ENCODE results near the gene TTC28. TPM values are rescaled to one million over a fixed set of nuclear protein-coding genes. Genes with fewer than 3 reads are reported as not detected.

TTC28 gene
- total RNA-seq, 2 donors from 2014 or later = 0.40 to 1.9 TPM

DNA sequence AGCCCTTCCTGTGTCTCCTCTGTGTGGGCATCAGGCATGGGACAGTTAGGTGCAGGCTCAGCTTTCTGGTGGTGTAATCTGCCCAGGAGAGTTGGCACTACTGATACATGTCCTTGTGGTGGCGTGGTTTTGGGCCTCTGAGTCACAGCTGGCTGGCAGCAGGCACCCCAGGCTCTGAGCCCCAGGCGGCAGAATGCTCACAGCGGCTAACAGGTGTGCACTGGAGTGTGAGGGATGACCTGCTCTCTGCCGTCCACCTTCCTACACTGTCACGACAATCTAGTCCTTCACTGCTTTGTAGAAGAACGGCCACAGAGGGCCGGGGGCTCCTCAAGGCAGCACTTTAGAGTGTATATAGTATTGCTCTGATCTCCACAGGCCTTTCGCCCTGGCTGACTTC, 660.3 kb downstream of the TTC28 start:
- no peak overlapping the region for H3K4me3 Mint-ChIP-seq
- H3K27me3 Mint-ChIP-seq = peaks cover 19% of the 10 kb centered on the region
- H3K27ac Mint-ChIP-seq = no peak overlapping the region
- H3K9me3 ChIP-seq (ENCODE audit: control insufficient read depth, low read length, poor library complexity, severe bottlenecking) = no peaks in the 10 kb centered on the region
- ATAC-seq (no peak), DNase-seq (no peak)
- no peaks in the 10 kb centered on the region for H3K4me1 Mint-ChIP-seq
- no peaks in the 10 kb centered on the region for H3K36me3 Mint-ChIP-seq (ENCODE audit: low read depth)

DNA sequence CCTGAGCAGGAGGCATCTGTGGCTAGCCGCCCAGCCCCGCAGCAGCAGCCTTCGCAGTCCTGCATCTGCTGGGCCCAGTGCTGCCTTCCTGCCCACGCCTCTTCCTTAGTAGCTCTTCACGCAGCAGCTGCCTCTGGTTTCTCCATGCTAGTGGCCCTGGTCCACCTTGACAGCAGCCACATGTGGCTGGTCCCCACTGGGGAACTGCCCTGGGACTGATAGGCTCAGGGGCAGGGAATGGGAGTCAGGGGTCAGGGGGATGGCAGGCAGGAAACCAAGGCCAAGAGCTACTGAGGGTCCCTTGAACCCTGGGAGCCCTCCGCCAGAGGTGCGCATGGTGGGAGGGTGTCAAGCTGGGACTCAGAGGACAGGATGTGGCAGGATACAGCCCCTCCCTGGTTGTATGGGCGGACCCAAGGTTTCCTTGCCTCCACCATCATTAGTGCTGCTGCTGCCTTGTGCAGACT, 661.1 kb downstream of the TTC28 start:
- H3K9me3 ChIP-seq (ENCODE audit: control insufficient read depth, low read length, poor library complexity, severe bottlenecking) = no peaks in the 10 kb centered on the region
- H3K27ac Mint-ChIP-seq = no peak overlapping the region
- H3K4me3 Mint-ChIP-seq = no peak overlapping the region
- DNase-seq = peak in 1 of 3 donors; percentile 3
- H3K36me3 Mint-ChIP-seq (ENCODE audit: low read depth) = no peaks in the 10 kb centered on the region
- peaks cover 26% of the 10 kb centered on the region for H3K27me3 Mint-ChIP-seq
- ATAC-seq = no peak
- H3K4me1 Mint-ChIP-seq = no peaks in the 10 kb centered on the region

DNA sequence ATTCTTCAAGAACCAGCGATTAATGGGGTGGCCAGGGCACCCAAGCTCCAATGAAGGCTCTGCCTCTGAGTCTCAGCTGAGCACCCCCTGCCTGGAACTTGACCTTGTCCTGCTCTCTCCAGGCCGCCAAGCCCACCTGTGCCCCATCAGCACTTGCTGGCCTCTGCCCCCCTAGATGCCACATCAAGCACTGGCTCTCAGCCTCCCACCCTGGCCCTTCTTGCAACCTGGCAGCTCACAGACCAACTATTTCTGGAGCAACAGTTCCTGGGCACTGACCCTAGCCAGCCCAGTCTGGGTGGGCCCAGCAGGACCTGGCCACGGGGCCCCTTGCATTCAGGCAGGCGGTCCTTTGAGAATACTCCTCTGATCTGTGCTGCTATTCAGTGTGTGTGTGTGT, 661.8 kb downstream of the TTC28 start:
- no peaks in the 10 kb centered on the region for H3K9me3 ChIP-seq (ENCODE audit: control insufficient read depth, low read length, poor library complexity, severe bottlenecking)
- Mint-ChIP-seq H3K4me1 (no peaks in the 10 kb centered on the region), H3K27ac (no peak overlapping the region), H3K4me3 (no peak overlapping the region), H3K27me3 (peaks cover 26% of the 10 kb centered on the region), H3K36me3 (ENCODE audit: low read depth) (no peaks in the 10 kb centered on the region)
- no peak for ATAC-seq
- DNase-seq = peak in 1 of 3 donors; percentile 6

DNA sequence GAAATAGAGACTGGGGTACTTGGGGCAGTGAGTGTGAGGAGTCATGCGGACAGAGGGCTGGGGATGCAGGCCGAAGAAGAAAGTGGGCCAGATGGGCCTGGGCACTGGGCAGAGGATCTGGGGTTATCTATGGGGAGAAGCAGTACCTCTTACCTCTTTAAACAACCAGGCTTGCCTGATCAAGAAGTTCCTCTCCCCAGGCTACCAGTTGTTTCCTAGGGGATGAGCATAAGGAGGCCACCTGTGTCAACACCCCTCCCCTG, 662.2 kb downstream of the TTC28 start:
- DNase-seq = no peak

DNA sequence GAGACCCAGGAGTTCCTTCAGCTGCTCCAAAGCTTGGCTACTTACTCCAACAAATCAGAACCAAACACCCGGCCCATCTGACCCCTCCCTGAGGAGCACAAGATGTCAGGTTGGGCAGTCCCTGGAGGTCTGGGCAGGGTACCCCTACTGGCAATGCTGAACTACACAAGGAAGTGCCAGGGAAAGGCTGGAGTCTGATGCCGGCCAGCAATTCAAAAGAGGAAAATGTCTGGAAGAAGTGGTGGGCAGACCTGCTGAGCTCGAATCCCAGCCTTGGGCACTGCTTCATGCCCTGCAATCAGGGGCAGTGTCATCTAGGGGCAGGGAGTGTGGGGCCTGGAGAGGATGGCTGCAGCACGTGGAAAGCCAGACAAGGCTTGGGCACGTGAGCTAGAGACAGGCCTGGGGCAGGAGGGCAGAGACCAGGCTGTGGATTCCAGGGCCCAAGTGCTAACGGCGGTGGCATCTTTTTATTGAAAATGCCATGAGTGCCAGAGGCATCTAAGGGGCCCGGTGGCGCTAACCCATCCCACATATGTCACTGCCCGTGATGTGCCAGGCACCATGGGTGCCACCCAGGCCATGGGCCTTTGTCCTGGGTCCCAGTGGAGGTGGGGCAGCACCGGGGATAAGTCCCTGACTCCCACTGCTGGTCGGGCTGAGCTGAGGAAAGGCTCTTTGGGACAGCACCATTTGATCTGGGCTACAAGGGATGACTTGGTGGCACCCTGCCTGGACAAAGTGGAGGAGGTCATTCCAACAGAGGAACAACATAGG, 662.7 kb downstream of the TTC28 start:
- ATAC-seq (no peak), DNase-seq (peak in 1 of 3 donors; percentile 4)
- Mint-ChIP-seq H3K4me3 (no peak overlapping the region), H3K27me3 (peaks cover 23% of the 10 kb centered on the region), H3K27ac (no peak overlapping the region), H3K36me3 (ENCODE audit: low read depth) (no peaks in the 10 kb centered on the region), H3K4me1 (no peaks in the 10 kb centered on the region)
- H3K9me3 ChIP-seq (ENCODE audit: control insufficient read depth, low read length, poor library complexity, severe bottlenecking) = no peaks in the 10 kb centered on the region

More for the DNA sequence above, 662.2 kb downstream of the TTC28 start:
- Mint-ChIP-seq H3K36me3 (ENCODE audit: low read depth) (no peaks in the 10 kb centered on the region), H3K4me3 (no peak overlapping the region), H3K27me3 (peaks cover 25% of the 10 kb centered on the region), H3K27ac (no peak overlapping the region), H3K4me1 (no peaks in the 10 kb centered on the region)
- H3K9me3 ChIP-seq (ENCODE audit: control insufficient read depth, low read length, poor library complexity, severe bottlenecking) = no peaks in the 10 kb centered on the region
- no peak for ATAC-seq

DNA sequence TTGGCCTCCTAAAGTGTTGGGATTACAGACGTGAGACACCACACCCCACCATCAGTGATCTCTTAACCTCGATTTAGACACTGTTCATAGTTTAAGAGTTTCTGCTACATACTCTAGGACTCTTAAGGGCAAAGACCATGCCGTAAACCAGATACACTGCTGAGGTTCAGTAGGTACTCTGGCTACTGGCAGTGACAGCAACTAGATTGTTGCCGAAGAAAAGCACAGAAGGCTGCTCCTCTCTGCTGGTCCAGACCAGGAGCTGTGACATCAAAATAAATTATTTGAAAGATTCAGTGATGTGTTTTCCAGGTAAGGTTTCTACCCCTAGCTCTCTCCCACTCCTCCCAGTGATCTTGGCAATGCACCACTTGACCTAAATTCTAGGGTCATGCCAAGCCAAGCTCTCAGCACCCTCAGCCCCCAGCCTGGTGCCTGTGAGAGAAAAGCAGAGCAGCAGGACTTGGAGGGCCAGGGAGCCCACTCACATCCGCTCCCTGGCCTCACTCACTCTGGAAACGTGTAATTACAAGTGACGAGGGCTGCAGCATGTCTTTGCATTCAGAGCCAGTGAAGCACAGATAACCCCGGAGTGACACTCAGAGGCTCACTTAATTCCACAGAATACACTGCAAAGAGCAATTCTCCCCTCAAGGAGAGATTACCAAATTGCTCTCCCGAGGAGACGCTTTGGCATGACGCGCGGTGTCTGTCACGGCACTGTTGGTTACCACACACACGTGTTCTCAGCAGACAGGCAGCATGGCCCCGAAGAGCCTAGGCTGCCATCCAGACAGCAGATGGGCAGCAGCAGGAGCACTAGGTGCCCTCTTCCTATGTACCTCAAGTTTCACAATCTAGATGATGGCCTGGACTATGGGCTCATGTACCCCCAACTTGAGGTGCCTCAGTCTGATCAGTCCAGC, 663.7 kb downstream of the TTC28 start:
- ATAC-seq (no peak), DNase-seq (no peak)
- Mint-ChIP-seq H3K4me3 (no peak overlapping the region), H3K36me3 (ENCODE audit: low read depth) (no peaks in the 10 kb centered on the region), H3K27ac (no peak overlapping the region), H3K4me1 (no peaks in the 10 kb centered on the region), H3K27me3 (peaks cover 28% of the 10 kb centered on the region)
- no peaks in the 10 kb centered on the region for H3K9me3 ChIP-seq (ENCODE audit: control insufficient read depth, low read length, poor library complexity, severe bottlenecking)

DNA sequence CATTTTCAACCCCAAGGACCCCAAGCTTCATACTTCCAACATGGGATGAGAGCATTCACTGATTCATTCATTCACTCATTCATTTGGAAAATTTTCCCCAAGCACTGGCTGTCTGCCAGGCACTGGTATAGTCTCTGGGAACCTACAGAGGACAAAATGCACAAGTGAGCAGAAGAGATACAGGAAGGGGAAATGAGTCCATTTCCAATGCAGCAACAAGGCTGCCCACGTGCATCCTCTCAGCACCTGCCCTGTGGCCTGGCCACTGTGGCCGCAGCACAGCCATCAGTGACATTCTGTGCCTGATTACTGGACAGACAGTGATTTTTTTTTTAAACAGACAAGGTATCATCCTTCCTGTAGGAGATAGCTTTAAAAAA, 664.6 kb downstream of the TTC28 start:
- no peak for DNase-seq
- H3K36me3 Mint-ChIP-seq (ENCODE audit: low read depth) = no peaks in the 10 kb centered on the region
- H3K27ac Mint-ChIP-seq = no peak overlapping the region
- H3K9me3 ChIP-seq (ENCODE audit: control insufficient read depth, low read length, poor library complexity, severe bottlenecking) = no peaks in the 10 kb centered on the region
- H3K27me3 Mint-ChIP-seq = peaks cover 28% of the 10 kb centered on the region
- no peak for ATAC-seq
- no peaks in the 10 kb centered on the region for H3K4me1 Mint-ChIP-seq
- no peak overlapping the region for H3K4me3 Mint-ChIP-seq

DNA sequence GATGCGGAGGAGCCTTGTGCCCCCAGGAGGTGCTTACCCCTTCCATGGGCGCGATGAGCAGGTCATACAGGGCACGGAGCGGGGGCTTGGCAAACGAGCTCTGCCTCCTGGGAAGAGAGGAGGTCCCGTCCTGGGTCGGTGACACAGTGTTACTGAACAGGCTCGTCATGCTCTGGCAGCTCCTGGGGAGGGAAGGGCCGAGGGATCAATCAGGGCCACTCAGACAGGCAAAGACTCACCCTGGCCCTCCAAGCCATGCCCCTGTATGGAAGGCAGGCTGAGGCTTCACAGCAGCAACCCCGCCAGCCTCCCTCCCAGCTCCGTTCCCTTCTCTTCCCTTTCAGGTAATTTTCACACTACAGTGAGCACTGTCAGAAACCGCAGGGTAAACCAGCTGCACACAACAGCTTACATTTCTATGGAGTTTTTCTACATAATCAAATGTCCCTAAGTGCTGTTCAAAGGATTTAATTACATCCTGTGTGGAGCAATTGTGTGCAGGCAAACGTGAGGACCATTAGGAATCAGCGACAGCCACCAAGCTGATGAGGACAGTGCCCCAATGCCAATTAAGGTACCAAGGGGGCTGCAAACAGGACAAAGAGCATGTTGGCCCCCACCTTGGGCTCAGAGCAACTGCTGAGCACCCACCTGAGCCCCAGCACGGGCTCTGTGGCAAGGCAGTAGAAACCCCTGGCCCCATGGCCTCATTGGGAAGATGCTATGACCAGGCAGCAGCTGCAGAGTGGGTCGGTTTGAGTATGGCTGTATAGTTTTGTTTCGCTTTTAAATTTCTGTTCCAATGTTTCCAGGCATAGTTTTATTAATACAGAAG, 665.2 kb downstream of the TTC28 start:
- Mint-ChIP-seq H3K4me1 (no peaks in the 10 kb centered on the region), H3K36me3 (ENCODE audit: low read depth) (no peaks in the 10 kb centered on the region), H3K27me3 (peaks cover 28% of the 10 kb centered on the region), H3K27ac (no peak overlapping the region), H3K4me3 (no peak overlapping the region)
- ATAC-seq (no peak), DNase-seq (no peak)
- H3K9me3 ChIP-seq (ENCODE audit: control insufficient read depth, low read length, poor library complexity, severe bottlenecking) = no peaks in the 10 kb centered on the region

DNA sequence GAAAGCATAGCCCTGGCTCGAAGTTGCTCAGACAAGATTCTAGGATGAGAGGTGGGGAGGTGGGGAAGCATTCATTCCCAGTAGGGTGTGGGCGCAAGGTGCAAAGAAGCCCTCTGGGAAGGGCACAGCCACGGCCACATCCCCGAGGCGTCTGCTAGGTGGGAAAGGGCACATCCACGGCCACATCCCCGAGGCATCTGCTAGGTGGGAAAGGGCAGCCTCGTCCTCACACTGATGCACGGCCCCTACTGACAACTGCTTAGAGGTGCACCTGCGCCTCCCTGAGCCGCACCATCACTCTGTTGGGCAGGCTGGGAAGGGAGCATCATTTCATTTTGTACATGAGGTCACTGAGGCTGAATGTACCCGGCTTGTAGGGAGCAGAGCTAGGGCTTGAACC, 666.0 kb downstream of the TTC28 start:
- Mint-ChIP-seq H3K4me3 (no peak overlapping the region), H3K27ac (no peak overlapping the region), H3K36me3 (ENCODE audit: low read depth) (no peaks in the 10 kb centered on the region), H3K4me1 (peaks cover 2% of the 10 kb centered on the region), H3K27me3 (peaks cover 28% of the 10 kb centered on the region)
- DNase-seq = no peak
- no peak for ATAC-seq
- H3K9me3 ChIP-seq (ENCODE audit: control insufficient read depth, low read length, poor library complexity, severe bottlenecking) = no peaks in the 10 kb centered on the region

DNA sequence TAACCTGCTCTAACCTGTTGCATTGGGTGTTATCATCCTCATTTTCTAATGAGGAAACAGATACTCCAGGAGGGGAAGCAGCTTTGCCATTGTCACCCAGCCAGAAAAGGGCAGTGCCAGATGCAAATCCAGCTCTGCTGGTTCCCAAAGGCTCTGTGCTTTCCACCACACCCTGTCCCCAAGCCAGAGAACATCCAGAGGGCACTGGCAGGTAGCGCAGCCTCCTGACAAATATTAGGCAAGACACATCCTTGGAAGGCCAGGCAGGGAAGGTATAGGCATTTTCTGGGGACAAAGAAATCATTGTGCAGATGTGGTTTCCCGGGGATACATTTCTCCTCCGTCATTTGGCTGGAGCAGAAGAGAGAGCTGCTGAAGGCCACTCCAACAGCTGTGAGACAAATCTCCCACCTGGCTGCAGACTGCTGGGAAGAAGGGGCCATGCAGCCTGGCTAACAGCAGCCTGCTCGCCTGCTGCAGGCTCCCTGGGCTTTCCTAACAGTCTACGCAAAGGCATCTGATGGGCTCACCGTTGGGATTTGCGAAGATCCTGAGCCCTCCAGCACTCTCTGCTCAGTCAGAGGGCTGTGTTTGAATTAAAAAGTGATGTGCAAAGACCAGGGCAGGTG, 666.7 kb downstream of the TTC28 start:
- Mint-ChIP-seq H3K27me3 (peaks cover 28% of the 10 kb centered on the region), H3K27ac (no peak overlapping the region), H3K36me3 (ENCODE audit: low read depth) (no peaks in the 10 kb centered on the region), H3K4me1 (peaks cover 2% of the 10 kb centered on the region), H3K4me3 (no peak overlapping the region)
- ATAC-seq (no peak), DNase-seq (no peak)
- no peaks in the 10 kb centered on the region for H3K9me3 ChIP-seq (ENCODE audit: control insufficient read depth, low read length, poor library complexity, severe bottlenecking)

DNA sequence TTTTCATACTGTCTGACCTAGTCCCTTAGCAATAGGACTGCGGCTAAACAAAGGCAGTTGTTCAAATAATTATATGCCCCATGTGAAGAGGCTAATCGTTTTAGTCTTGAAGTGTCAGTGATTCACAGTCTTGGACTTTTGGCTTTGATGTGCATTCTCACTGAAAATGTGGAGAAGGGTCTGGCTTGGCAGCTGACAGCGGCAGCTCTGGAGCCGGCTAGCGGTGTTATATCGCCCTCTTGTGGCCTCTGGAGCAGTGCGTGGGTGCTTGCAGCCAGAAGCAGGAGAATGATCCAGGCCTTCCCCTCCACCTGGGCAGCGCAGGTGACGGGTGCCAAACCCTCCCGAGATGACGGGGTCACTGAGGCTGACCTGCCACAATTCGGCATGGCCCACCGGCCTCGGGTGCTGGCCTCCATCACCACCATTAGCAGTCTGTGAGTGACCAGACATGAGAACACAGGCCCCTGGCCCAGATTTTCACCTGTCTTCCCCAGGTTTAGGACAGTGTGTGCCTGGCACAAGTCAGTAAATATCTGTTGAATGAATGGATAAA, 670.3 kb downstream of the TTC28 start:
- Mint-ChIP-seq H3K4me1 (peaks cover 2% of the 10 kb centered on the region), H3K36me3 (ENCODE audit: low read depth) (no peaks in the 10 kb centered on the region), H3K27ac (no peak overlapping the region), H3K4me3 (no peak overlapping the region), H3K27me3 (peaks cover 26% of the 10 kb centered on the region)
- H3K9me3 ChIP-seq (ENCODE audit: control insufficient read depth, low read length, poor library complexity, severe bottlenecking) = no peaks in the 10 kb centered on the region
- DNase-seq = peak; percentile 36 to 61 (median 43)
- peak; percentile 83 for ATAC-seq

DNA sequence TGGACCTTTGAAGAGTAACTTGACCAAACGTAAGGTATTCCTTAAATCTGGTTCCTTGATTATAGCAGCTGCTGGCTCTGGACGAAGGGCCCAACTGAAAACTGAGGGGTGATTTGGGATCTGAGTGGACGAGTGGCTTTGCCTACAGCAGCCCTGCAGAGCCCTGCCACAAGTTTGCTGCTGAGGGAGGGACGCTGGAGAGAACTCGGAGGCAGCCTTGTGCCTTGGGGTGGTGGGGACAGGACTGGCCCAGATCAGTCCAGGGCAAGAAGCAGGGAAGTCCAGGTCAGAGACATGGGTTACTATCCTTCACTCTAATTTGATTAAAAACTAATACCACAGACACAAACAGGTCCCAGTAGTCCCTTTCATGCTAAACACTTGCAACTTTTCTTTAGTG, 671.0 kb downstream of the TTC28 start:
- H3K36me3 Mint-ChIP-seq (ENCODE audit: low read depth) = no peaks in the 10 kb centered on the region
- H3K27ac Mint-ChIP-seq = no peak overlapping the region
- H3K9me3 ChIP-seq (ENCODE audit: control insufficient read depth, low read length, poor library complexity, severe bottlenecking) = no peaks in the 10 kb centered on the region
- peaks cover 4% of the 10 kb centered on the region for H3K4me1 Mint-ChIP-seq
- ATAC-seq (no peak), DNase-seq (no peak)
- H3K4me3 Mint-ChIP-seq = no peak overlapping the region
- peaks cover 26% of the 10 kb centered on the region for H3K27me3 Mint-ChIP-seq
